HepG2 (cell line): ENCODE measurements around the gene POLR2B. TPM values are rescaled to one million over a fixed set of nuclear protein-coding genes. Genes with fewer than 3 reads are reported as not detected.

Experiments used
- ATAC-seq: fragments of 200-7000 bp; cut with Tn5 transposase; 3 replicates; pipeline ENCODE4 v1.9.1; 2020; ENCODE audit warnings: mild to moderate bottlenecking, moderate library complexity
- BruUV-seq: library from RNA; stranded (reverse); fragments of 400-500 nt; replicated peaks from 2 replicates; lab custom pipeline; 2021; lab: Mats Ljungman, UMichigan
- CTCF ChIA-PET: fragments of 300-600 bp; formaldehyde crosslinking; extraction: SDS; loops from one replicate; lab custom pipeline; 2021; ENCODE audit warnings: low total read pairs, inconsistent platforms, low intra/inter-chr PET ratio; lab: Yijun Ruan, JAX
- POLR2A ChIA-PET: fragments of 350-600 bp; sonication (Branson Sonifier 250); formaldehyde crosslinking; loops from one replicate; lab custom pipeline; 2020; ENCODE audit warnings: antibody characterized with exemption, inconsistent platforms; lab: Yijun Ruan, JAX
- DNase-seq: peaks from one replicate; pipeline ENCODE4 v3.0.0-alpha.2; 2015; ENCODE audit warnings: low spot score
- FAIRE-seq: peaks from 3 replicates; lab custom pipeline; 2011; peaks lifted over from hg19 to GRCh38; lab: Jason Lieb, UNC
- H2AFZ ChIP-seq: one replicate; pipeline ENCODE4 v1.6.1; 2011; ENCODE audit warnings: low read length, inconsistent platforms
- H3K27ac ChIP-seq: fragments of 300-600 bp; 3 replicates; pipeline ENCODE4 v1.8.0; 2011; ENCODE audit warnings: mixed run types, mild to moderate bottlenecking, mixed read lengths, low read length, inconsistent platforms; ENCODE audit not compliant: insufficient read depth; ENCODE audit errors: extremely low read length
- H3K27me3 ChIP-seq, 2 experiments: fragments of 200-600 bp in 1 of 2; 2 replicates in 1 of 2; 3 replicates in 1 of 2; pipeline versions ENCODE4 v1.6.0 to v1.8.0; 2011; ENCODE audit warnings: low read length in 2 of 2, mild to moderate bottlenecking in 2 of 2, moderate library complexity in 2 of 2, inconsistent platforms in 1 of 2; ENCODE audit not compliant: insufficient read depth in 2 of 2, control insufficient read depth in 1 of 2
- H3K36me3 ChIP-seq, 2 experiments: fragments of 200-600 bp in 1 of 2; replicated peaks in 1 of 2; 2 replicates in 1 of 2; 3 replicates in 1 of 2; pipeline versions ENCODE4 v1.5.1 to v1.8.0; 2011; ENCODE audit warnings: low read length in 2 of 2, inconsistent platforms in 1 of 2; ENCODE audit not compliant: insufficient read depth in 2 of 2, control insufficient read depth in 1 of 2
- H3K4me1 ChIP-seq: 2 replicates; pipeline ENCODE4 v1.5.1; 2012; ENCODE audit warnings: low read length, inconsistent platforms; ENCODE audit not compliant: insufficient read depth
- H3K4me2 ChIP-seq: 2 replicates; pipeline ENCODE4 v1.6.0; 2011; ENCODE audit warnings: low read depth, low read length, inconsistent platforms
- H3K4me3 ChIP-seq, 3 experiments: fragments of 200-600 bp in 1 of 3; sonication (generic), shearing (Covaris generic) in 1 of 3; replicated peaks in 1 of 3; 2 replicates each; pipeline ENCODE4 v1.5.1; 2011 to 2016; ENCODE audit warnings: low read length in 3 of 3, inconsistent platforms in 2 of 3, low read depth in 2 of 3, mild to moderate bottlenecking in 2 of 3, control low read depth in 1 of 3, mixed read lengths in 1 of 3; ENCODE audit not compliant: insufficient read depth in 1 of 3
- H3K79me2 ChIP-seq: one replicate; pipeline ENCODE4 v1.6.1; 2011; ENCODE audit warnings: low read length, inconsistent platforms; ENCODE audit not compliant: insufficient read depth
- H3K9ac ChIP-seq: 2 replicates; pipeline ENCODE4 v1.6.0; 2011; ENCODE audit warnings: mild to moderate bottlenecking, low read depth, low read length, inconsistent platforms; ENCODE audit not compliant: insufficient read depth
- H3K9me3 ChIP-seq: 2 replicates; pipeline ENCODE4 v1.5.1; 2012; ENCODE audit warnings: mild to moderate bottlenecking, low read length
- H4K20me1 ChIP-seq: 2 replicates; pipeline ENCODE4 v1.6.0; 2011; ENCODE audit warnings: inconsistent platforms, mild to moderate bottlenecking, low read length, moderate library complexity; ENCODE audit not compliant: insufficient read depth
- DNMT1 ChIP-seq: sonication (generic); formaldehyde crosslinking; IDR thresholded peaks from 2 replicates; pipeline ENCODE4 v1.5.1; 2020; ENCODE audit warnings: mild to moderate bottlenecking, missing genetic modification reagents
- FOSL2 ChIP-seq: sonication (generic); formaldehyde crosslinking; IDR thresholded peaks from 2 replicates; pipeline ENCODE4 v1.4.0; 2020; ENCODE audit warnings: missing genetic modification reagents
- HNRNPL ChIP-seq: fragments of 200-400 bp; formaldehyde crosslinking; IDR thresholded peaks from 2 replicates; pipeline ENCODE4 v1.6.1; 2017; ENCODE audit warnings: mild to moderate bottlenecking, low read depth, low read length
- KAT2B ChIP-seq: fragments of 150-350 bp; IDR thresholded peaks from 2 replicates; pipeline ENCODE4 v1.6.1; 2014; ENCODE audit warnings: low read depth, low read length, borderline replicate concordance
- MXD1 ChIP-seq: sonication (generic); formaldehyde crosslinking; IDR thresholded peaks from 2 replicates; pipeline ENCODE4 v1.4.0; 2020; ENCODE audit warnings: mild to moderate bottlenecking, missing genetic modification reagents
- ZBTB2 ChIP-seq: sonication (generic); formaldehyde crosslinking; IDR thresholded peaks from 2 replicates; pipeline ENCODE4 v1.8.0; 2022; ENCODE audit warnings: low read depth, missing genetic modification reagents
- ZBTB37 ChIP-seq: sonication (generic); formaldehyde crosslinking; IDR thresholded peaks from 2 replicates; pipeline ENCODE4 v1.4.0; 2020; ENCODE audit warnings: mild to moderate bottlenecking, missing genetic modification reagents
- ZC3H4 ChIP-seq: sonication (generic); formaldehyde crosslinking; IDR thresholded peaks from 2 replicates; pipeline ENCODE4 v1.4.0; 2020; ENCODE audit warnings: missing genetic modification reagents, borderline replicate concordance
- ZFP62 ChIP-seq: sonication (generic); formaldehyde crosslinking; IDR thresholded peaks from 2 replicates; pipeline ENCODE4 v1.4.0; 2020; ENCODE audit warnings: missing genetic modification reagents
- ZNF337 ChIP-seq: sonication (generic); formaldehyde crosslinking; IDR thresholded peaks from 2 replicates; pipeline ENCODE4 v1.5.1; 2020; ENCODE audit warnings: missing genetic modification reagents, low read depth, mild to moderate bottlenecking, borderline replicate concordance
- ZNF367 ChIP-seq: sonication (generic); formaldehyde crosslinking; IDR thresholded peaks from 2 replicates; pipeline ENCODE4 v1.4.0; 2020; ENCODE audit warnings: missing genetic modification reagents, borderline replicate concordance
- ZNF446 ChIP-seq: sonication (generic); formaldehyde crosslinking; IDR thresholded peaks from 2 replicates; pipeline ENCODE4 v1.5.0; 2020; ENCODE audit warnings: mild to moderate bottlenecking, missing genetic modification reagents
- ZNF605 ChIP-seq: sonication (generic); formaldehyde crosslinking; IDR thresholded peaks from 2 replicates; pipeline ENCODE4 v1.8.0; 2022; ENCODE audit warnings: mild to moderate bottlenecking, missing genetic modification reagents
- WGBS: methylation state at CpG from one replicate; pipeline ENCODE4 v1.1.6; 2017; ENCODE audit warnings: low lambda C conversion rate; 5-methylcytosine and 5-hydroxymethylcytosine counted together
- in situ Hi-C: cut with HindIII; loops from 2 replicates; pipeline ENCODE4 v1.10.0; 2017; ENCODE audit warnings: low pct_unique_long_range_greater_than_20kb; ENCODE audit not compliant: extremely low pct_ligation_motif_present
- intact Hi-C: fragments of 100-400 bp; cut with micrococcal nuclease; formaldehyde crosslinking; loops from one replicate; pipeline ENCODE4 v1.10.0; 2022; ENCODE audit not compliant: unreplicated experiment
- polyA plus RNA-seq, 8 experiments: library from polyadenylated mRNA; depleted of rRNA in 3 of 8; stranded (reverse) in 7 of 8; unstranded in 1 of 8; fragments of >200 nt; fragmentation: Illumina TruSeq in 4 of 8; extraction: Trizol in 4 of 8; gene quantifications; 2 replicates each; pipeline versions ENCODE4 v1.2.1 to v1.2.3, GENCODE V29; 2011 to 2016; ENCODE audit warnings: low read depth in 4 of 8, missing spikeins in 1 of 8, mixed read lengths in 1 of 8; ENCODE audit not compliant: insufficient read depth in 1 of 8
- total RNA-seq, 5 experiments: library from RNA; depleted of rRNA; stranded (reverse); fragments of >200 nt; fragmentation: Illumina TruSeq; extraction: Trizol; gene quantifications; 2 replicates each; pipeline ENCODE4 v1.2.3, GENCODE V29; 2016; ENCODE audit warnings: low read depth in 1 of 5

Gene POLR2B
- total and polyA plus RNA-seq, 2 of the 13 experiments (the other 11 are each of a cell fraction or from before 2014, with no cell fraction given), result 70.6 to 116 TPM

DNA sequence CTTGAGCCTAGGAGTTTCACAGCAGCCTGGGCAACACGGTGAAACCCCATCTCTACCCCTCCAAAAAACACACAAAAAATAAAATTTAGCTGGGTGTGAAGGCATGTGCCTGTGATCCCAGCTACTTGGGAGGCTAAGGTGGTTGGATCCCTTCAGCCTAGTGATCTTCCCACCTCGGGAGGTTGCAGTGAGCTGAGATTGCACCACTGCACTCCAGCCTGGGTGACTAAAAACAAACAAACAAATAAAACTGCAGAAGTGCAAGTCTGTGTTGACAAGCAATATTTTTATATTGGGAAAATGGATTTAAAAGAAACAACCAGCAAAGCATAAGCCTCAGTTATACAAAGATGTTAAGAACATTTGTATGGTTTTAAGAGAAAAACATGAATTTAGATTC is 85.4 kb downstream of the POLR2B start:
- Histone ChIP-seq H3K4me2 (no peak overlapping the region), H3K36me3 (no peaks in the 10 kb centered on the region), H3K27me3 (no peaks in the 10 kb centered on the region; a peak in 1 of 5 replicates), H4K20me1 (no peaks in the 10 kb centered on the region), H2AFZ (no peak overlapping the region), H3K9me3 (no peaks in the 10 kb centered on the region), H3K4me3 (no peak overlapping the region), H3K4me1 (no peaks in the 10 kb centered on the region), H3K27ac (no peak overlapping the region), H3K79me2 (no peaks in the 10 kb centered on the region), H3K9ac (no peak overlapping the region)
- ChIA-PET POLR2A (no interaction called here), CTCF (no interaction called here)
- ATAC-seq (no peak), FAIRE-seq (no peak), DNase-seq (no peak)
- 4% methylated on average over 1 of the region's 2 CpGs for WGBS
- TF ChIP-seq FOSL2 (CRISPR knock-in tag), result 0 out of 2 replicates have a peak, but pooled peaks have one; percentile 11
- TF ChIP-seq ZBTB2 (CRISPR knock-in tag), result no peak
- BruUV-seq, result no TSS peak
- intact Hi-C loops, result no loop called here
- in situ Hi-C loops, result loop anchor here (5.0 kb wide), 1 partner anchor 88 kb away; no protein-coding TSS in a partner anchor

DNA sequence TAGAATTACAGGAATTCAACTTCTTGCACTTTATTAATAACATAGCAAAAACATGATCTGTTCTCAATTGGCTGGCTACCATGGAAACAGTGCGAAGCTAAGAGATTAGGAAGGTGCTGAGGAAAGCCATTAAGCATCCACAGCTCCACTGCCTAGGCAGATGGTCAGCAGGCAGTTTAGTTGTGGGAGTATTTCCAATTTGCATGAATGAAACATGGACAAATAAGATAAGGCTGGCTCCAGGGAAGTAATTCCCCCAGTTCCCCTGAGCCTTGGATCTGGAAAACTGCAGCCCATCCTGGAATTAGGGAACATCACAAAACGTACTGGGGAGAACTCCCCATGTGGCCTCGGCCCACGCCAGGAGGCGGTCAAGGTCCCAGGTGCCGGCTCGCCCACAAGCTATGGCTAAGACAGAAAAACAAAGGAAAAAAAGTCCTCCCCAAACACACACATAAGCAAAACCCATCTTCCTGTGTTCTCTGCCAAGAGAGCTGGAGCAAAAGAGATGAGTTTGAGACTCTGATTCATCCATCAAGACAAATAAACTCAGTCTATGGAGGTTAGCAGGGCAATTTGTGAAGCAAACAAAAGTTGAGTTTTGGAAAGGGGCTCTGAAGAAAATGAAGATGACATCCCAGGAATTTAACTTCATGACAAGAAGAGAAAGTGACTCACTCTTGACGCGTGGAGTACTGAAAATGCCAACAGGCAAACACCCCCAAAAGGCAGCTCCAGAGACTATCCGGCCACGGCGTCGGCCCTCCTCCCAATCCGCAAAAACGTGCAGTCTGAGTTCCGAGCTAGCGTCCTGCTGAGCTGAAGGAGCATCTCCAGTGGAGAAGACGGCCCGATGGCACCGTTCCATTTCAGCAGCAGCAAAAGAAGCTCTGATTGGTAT is 86.4 kb downstream of the POLR2B start:
- no TSS peak for BruUV-seq
- Histone ChIP-seq H3K27me3 (no peaks in the 10 kb centered on the region; a peak in 1 of 5 replicates), H3K4me3 (no peak overlapping the region), H3K9me3 (no peaks in the 10 kb centered on the region), H3K4me1 (no peaks in the 10 kb centered on the region), H3K79me2 (no peaks in the 10 kb centered on the region), H2AFZ (no peak overlapping the region), H3K36me3 (no peaks in the 10 kb centered on the region), H3K27ac (no peak overlapping the region), H3K4me2 (no peak overlapping the region), H3K9ac (no peak overlapping the region), H4K20me1 (no peaks in the 10 kb centered on the region)
- DNase-seq (no peak), ATAC-seq (no peak), FAIRE-seq (no peak)
- in situ Hi-C loops, result loop anchor here (5.0 kb wide), 1 partner anchor 87 kb away; no protein-coding TSS in a partner anchor
- ChIA-PET POLR2A (no interaction called here), CTCF (no interaction called here)
- 62% methylated on average over 17 of the region's 20 CpGs for WGBS
- intact Hi-C loops, result no loop called here
- TF ChIP-seq ZBTB37 (CRISPR knock-in tag) (no peak), DNMT1 (CRISPR knock-in tag) (no peak), MXD1 (CRISPR knock-in tag) (no peak), ZFP62 (CRISPR knock-in tag) (no peak), ZNF337 (CRISPR knock-in tag) (no peak), ZC3H4 (no peak), HNRNPL (no peak), ZNF446 (CRISPR knock-in tag) (no peak), ZNF605 (CRISPR knock-in tag) (no peak), ZNF367 (CRISPR knock-in tag) (no peak), KAT2B (no peak)
